Endothelial cell of umbilical vein (primary cell): ENCODE data around the gene THSD7B.

ENCODE experiments used
- CTCF ChIP-seq, 2 donors: IDR thresholded peaks; 1 replicate in 1 of 2; 2 replicates in 1 of 2; pipeline ENCODE4 v1.5.1; 2011; ENCODE audit warnings: low read length in 2 of 2, mild to moderate bottlenecking in 2 of 2, moderate library complexity in 2 of 2, control low read depth in 1 of 2, inconsistent platforms in 1 of 2, low read depth in 1 of 2; ENCODE audit not compliant: insufficient read depth in 1 of 2; ENCODE audit errors: extremely low read depth in 1 of 2
- EZH2 ChIP-seq: IDR thresholded peaks from 2 replicates; pipeline ENCODE4 v1.6.1; 2012; ENCODE audit warnings: borderline replicate concordance, low read depth, mild to moderate bottlenecking, moderate library complexity, low read length, inconsistent platforms; ENCODE audit not compliant: severe bottlenecking
- MYC ChIP-seq: IDR thresholded peaks from one replicate; pipeline ENCODE4 v1.6.1; 2011; ENCODE audit warnings: mild to moderate bottlenecking, low read depth, low read length
- POLR2AphosphoS5 ChIP-seq: IDR thresholded peaks from 2 replicates; pipeline ENCODE4 v1.6.1; 2012; ENCODE audit warnings: low read depth, mild to moderate bottlenecking, control low read depth, low read length, moderate library complexity; ENCODE audit not compliant: insufficient read depth

GRCh38 chr2:136863874-136864273 is 98.5 kb downstream of the THSD7B start:
- TF ChIP-seq MYC (no peak), CTCF (IDR thresholded peaks at IDR 0.05; ENCODE audit: extremely low read depth in 1 of 2, insufficient read depth in 1 of 2, low read depth in 1 of 2, low read length in 2 of 2) (no peak), EZH2 (no peak), POLR2AphosphoS5 (no peak)
